Suprapubic skin (tissue), 4 donors: ENCODE measurements around the gene SMIM33. TPM values are rescaled to one million over a fixed set of nuclear protein-coding genes. Genes with fewer than 3 reads are reported as not detected.
"Not testable (repeated sequence)": the region's sequence is repeated elsewhere in the genome, so short reads cannot be mapped to it uniquely, and the experiment has no call there.

Experiments used
- DNase-seq, 2 donors: peaks; one replicate each; pipeline ENCODE4 v3.0.0-alpha.2; 2019; ENCODE audit warnings: low spot score in 2 of 2
- H3K27ac ChIP-seq: fragments of 200-600 bp; sonication (generic); one replicate; pipeline ENCODE4 v1.5.1; 2019
- H3K27me3 ChIP-seq: fragments of 200-600 bp; sonication (generic); one replicate; pipeline ENCODE4 v1.5.1; 2019
- H3K36me3 ChIP-seq: fragments of 200-600 bp; sonication (generic); one replicate; pipeline ENCODE4 v1.5.1; 2019
- H3K4me1 ChIP-seq: fragments of 200-600 bp; sonication (generic); one replicate; pipeline ENCODE4 v1.5.1; 2019
- H3K4me3 ChIP-seq: fragments of 200-600 bp; sonication (generic); one replicate; pipeline ENCODE4 v1.5.1; 2019; ENCODE audit warnings: mild to moderate bottlenecking
- H3K9me3 ChIP-seq: fragments of 200-600 bp; sonication (generic); one replicate; pipeline ENCODE4 v1.5.1; 2019
- EP300 ChIP-seq: sonication (generic); formaldehyde crosslinking; IDR thresholded peaks from one replicate; pipeline ENCODE4 v1.6.1; 2017; ENCODE audit warnings: antibody characterized with exemption
- POLR2A ChIP-seq, 2 donors: fragments of 450-650 bp; IDR thresholded peaks; one replicate each; pipeline ENCODE4 v1.6.1; 2017; ENCODE audit warnings: antibody characterized with exemption in 2 of 2, mild to moderate bottlenecking in 2 of 2, moderate library complexity in 2 of 2
- POLR2AphosphoS5 ChIP-seq, 3 donors: sonication (generic); formaldehyde crosslinking; IDR thresholded peaks; one replicate each; pipeline ENCODE4 v1.6.1; 2017; ENCODE audit warnings: antibody characterized with exemption in 3 of 3
- WGBS: methylation state at CpG from one replicate; pipeline ENCODE4 v1.1.5; 2018; 5-methylcytosine and 5-hydroxymethylcytosine counted together
- total RNA-seq, 4 donors: library from RNA; depleted of rRNA; stranded (reverse); fragments of >200 nt; gene quantifications; one replicate each; pipeline ENCODE4 v1.1.0, GENCODE V29; 2016
- TF ChIP-seq, protein P1 (sequence below), 2 donors: fragments of 200-600 bp in 1 of 2; fragments of 450-650 bp in 1 of 2; sonication (generic) in 1 of 2; IDR thresholded peaks; one replicate each; pipeline ENCODE4 v1.5.1; 2016 to 2019; ENCODE audit warnings: antibody characterized with exemption in 2 of 2, mild to moderate bottlenecking in 1 of 2, moderate library complexity in 1 of 2

The SMIM33 gene
- total RNA-seq, 4 donors from 2014 or later = not detected

DNA sequence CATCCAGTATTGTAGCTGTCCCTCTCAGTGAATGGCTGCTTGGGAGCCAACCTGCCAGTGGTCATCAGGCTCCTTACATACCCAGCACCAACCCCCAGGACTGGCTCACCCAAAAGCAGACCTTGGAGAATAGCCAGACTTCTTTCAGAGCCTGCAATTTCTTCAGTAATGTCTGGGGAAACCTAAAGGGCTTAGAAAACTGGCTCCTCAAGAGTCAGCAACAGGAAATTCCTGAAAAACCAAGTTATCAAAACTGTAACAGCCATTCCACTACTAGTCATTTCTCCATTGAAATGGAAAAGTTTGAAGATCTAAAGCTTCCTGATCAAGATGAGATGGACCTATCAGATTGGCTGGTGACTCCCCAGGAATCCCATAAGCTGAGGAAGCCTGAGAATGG is 24.0 kb downstream of the SMIM33 start:
- DNase-seq = no peak
- Histone ChIP-seq H3K27ac (no peak overlapping the region), H3K27me3 (no peaks in the 10 kb centered on the region), H3K9me3 (no peaks in the 10 kb centered on the region), H3K4me3 (no peak overlapping the region), H3K36me3 (no peaks in the 10 kb centered on the region), H3K4me1 (peaks cover 14% of the 10 kb centered on the region)
- TF ChIP-seq EP300 (no peak), POLR2AphosphoS5 (IDR thresholded peaks at IDR 0.05) (no peak), POLR2A (IDR thresholded peaks at IDR 0.05) (no peak)
- TF ChIP-seq, protein P1, sequence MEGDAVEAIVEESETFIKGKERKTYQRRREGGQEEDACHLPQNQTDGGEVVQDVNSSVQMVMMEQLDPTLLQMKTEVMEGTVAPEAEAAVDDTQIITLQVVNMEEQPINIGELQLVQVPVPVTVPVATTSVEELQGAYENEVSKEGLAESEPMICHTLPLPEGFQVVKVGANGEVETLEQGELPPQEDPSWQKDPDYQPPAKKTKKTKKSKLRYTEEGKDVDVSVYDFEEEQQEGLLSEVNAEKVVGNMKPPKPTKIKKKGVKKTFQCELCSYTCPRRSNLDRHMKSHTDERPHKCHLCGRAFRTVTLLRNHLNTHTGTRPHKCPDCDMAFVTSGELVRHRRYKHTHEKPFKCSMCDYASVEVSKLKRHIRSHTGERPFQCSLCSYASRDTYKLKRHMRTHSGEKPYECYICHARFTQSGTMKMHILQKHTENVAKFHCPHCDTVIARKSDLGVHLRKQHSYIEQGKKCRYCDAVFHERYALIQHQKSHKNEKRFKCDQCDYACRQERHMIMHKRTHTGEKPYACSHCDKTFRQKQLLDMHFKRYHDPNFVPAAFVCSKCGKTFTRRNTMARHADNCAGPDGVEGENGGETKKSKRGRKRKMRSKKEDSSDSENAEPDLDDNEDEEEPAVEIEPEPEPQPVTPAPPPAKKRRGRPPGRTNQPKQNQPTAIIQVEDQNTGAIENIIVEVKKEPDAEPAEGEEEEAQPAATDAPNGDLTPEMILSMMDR (IDR thresholded peaks at IDR 0.05) = no peak

DNA sequence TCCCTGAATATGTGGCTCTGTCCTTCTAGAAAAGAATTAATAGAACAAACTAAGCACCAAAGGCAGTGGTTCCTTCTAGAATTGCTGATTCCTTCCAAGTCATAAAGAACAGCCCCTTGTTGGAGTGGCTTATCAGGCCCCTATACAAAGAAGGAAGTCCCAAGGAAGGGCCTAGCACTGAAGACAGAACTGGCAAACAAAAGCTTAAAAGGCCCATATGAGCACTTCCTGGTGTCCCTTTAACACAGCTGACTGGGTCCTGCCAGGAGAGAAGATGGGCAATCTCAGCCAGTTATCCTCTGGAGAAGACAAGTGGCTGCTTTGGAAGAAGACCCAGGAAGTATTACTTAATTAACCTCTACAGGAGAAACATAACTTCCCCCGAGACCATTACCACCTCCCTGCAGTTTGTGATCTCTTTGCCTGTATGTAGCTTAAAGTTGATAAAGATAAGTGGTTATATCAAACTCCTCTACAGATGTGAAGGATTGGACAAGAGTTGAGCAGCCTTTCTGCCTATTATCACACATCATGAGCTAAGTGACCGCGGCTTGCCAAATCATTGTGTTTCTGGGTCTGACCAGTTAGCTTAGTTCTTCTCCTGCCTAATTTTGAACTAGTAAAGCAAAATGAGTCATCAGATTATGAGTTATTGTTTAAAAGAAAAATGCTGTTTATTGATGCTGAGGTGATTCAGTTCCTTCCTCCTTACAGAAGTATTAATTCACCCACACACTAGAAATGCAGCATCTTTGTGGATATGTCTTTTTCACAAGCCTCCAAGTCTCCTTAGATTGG is 25.0 kb downstream of the SMIM33 start:
- no peaks in the 10 kb centered on the region for H3K27me3 ChIP-seq
- H3K36me3 ChIP-seq = no peaks in the 10 kb centered on the region
- TF ChIP-seq EP300 (no peak), POLR2A (IDR thresholded peaks at IDR 0.05) (no peak), POLR2AphosphoS5 (IDR thresholded peaks at IDR 0.05) (no peak)
- TF ChIP-seq, protein P1 (IDR thresholded peaks at IDR 0.05) = no peak
- no peak overlapping the region for H3K4me3 ChIP-seq
- H3K4me1 ChIP-seq = peaks cover 14% of the 10 kb centered on the region
- no peak for DNase-seq
- H3K27ac ChIP-seq = no peak overlapping the region
- no peaks in the 10 kb centered on the region for H3K9me3 ChIP-seq
- 75% methylated on average over 3 of the region's 3 CpGs for WGBS

DNA sequence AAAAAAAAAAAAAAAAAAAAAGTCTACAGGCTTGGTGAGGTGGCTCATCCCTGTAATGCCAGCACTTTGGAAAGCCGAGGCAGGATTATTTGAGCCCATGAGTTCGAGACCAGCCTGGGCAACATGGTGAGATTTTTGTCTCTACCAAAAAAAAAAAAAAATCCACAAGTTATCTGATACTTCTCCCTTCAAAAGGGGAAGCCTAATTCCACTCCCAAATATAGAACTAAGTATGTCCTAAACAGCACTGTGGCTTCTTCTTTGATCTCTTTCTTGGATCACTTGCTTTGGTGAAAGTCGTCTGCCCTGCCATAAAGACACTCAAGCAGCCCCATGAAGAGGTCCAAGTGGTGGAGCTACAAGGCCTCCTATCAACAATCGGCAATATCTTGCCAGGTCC is 30.6 kb downstream of the SMIM33 start:
- Histone ChIP-seq H3K27me3 (no peaks in the 10 kb centered on the region), H3K4me1 (no peaks in the 10 kb centered on the region), H3K9me3 (no peaks in the 10 kb centered on the region), H3K27ac (no peak overlapping the region), H3K4me3 (no peak overlapping the region), H3K36me3 (no peaks in the 10 kb centered on the region)
- no peak for DNase-seq
- 92% methylated on average over 4 of the region's 4 CpGs for WGBS
- TF ChIP-seq, protein P1 (IDR thresholded peaks at IDR 0.05) = no peak
- TF ChIP-seq POLR2AphosphoS5 (IDR thresholded peaks at IDR 0.05) (no peak), EP300 (no peak), POLR2A (IDR thresholded peaks at IDR 0.05) (no peak)

DNA sequence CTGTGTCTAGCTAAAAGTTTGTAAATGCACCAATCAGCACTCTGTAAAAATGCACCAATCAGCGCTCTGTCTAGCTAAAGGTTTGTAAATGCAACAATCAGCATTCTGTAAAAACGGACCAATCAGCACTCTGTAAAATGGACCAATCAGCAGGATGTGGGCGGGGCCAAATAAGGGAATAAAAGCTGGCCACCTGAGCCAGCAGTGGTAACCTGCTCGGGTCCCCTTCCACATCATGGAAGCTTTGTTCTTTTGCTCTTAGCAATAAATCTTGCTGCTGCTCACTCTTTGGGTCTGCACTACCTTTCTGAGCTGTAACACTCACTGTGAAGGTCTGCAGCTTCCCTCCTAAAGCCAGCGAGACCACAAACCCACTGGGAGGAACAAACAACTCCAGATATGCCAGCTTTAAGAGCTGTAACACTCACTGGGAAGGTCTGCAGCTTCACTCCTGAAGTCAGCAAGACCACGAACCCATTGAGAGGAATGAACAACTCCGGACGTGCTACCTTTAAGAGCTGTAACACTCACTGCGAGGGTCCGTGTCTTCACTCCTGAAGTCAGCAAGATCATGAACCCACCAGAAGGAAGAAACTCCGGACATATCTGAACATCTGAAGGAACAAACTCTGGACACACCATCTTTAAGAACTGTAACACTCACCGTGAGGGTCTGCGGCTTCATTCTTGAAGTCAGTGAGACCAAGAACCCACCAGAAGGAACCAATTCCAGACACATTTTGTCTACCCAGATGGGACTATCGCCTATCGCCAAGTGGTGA is 32.4 kb downstream of the SMIM33 start:
- H3K4me3 ChIP-seq, H3K9me3 ChIP-seq, H3K27ac ChIP-seq, DNase-seq, H3K27me3 ChIP-seq, H3K36me3 ChIP-seq, H3K4me1 ChIP-seq: not testable (repeated sequence)
- WGBS = 91% methylated on average over 15 of the region's 15 CpGs

DNA sequence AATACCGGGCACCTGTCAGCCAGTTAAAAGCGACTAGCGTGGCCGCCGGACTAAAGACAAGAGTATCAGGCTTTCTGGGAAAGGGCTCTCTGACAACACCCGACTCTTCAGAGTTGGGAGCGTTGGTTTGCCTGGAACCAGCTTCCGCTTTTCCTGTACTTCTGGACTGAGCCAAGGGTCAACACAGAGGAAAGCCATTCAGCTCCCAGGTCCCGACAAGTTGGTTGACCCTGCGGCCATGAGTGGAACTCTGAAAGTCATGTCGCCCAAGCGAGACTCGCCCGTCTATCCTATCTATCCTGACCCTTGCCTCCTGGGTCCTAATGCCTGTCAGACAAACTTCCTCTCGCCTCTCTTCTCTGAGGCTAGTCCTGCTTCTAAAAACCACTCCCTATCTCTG is 33.1 kb downstream of the SMIM33 start:
- H3K4me3 ChIP-seq, H3K27ac ChIP-seq, H3K36me3 ChIP-seq, H3K27me3 ChIP-seq, H3K9me3 ChIP-seq, DNase-seq, H3K4me1 ChIP-seq: not testable (repeated sequence)
- WGBS = 86% methylated on average over 15 of the region's 15 CpGs

DNA sequence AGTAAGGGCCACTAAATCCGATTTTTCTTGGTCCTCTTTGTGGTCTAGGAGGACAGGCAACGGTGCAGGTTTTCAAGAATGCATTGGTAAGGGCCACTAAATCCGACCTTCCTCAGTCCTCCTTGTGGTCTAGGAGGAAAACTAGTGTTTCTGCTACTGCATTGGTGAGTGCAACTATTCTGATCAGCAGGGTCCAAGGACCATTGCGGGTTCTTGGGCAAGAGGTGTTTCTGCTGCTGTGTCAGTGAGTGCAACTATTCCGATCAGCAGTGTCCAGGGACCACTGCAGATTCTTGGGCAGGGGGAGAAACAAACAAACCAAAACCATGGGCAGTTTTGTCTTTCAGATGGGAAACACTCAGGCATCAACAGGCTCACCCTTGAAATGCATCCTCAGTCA is 33.9 kb downstream of the SMIM33 start:
- not testable (repeated sequence) for H3K27ac ChIP-seq, H3K4me3 ChIP-seq
- 87% methylated on average over 5 of the region's 5 CpGs for WGBS

More for the DNA sequence above, 33.9 kb downstream of the SMIM33 start:
- not testable (repeated sequence) for H3K9me3 ChIP-seq, H3K27me3 ChIP-seq, DNase-seq, H3K4me1 ChIP-seq, H3K36me3 ChIP-seq
